ENCODE measurements around the gene TEX52. TPM values are rescaled to one million over a fixed set of nuclear protein-coding genes. Genes with fewer than 3 reads are reported as not detected.
A peak's percentile ranks its signal among the peaks of the same experiment; 100 is the strongest.

Gene TEX52
- total RNA-seq, 4 donors from 2014 or later: not detected

DNA sequence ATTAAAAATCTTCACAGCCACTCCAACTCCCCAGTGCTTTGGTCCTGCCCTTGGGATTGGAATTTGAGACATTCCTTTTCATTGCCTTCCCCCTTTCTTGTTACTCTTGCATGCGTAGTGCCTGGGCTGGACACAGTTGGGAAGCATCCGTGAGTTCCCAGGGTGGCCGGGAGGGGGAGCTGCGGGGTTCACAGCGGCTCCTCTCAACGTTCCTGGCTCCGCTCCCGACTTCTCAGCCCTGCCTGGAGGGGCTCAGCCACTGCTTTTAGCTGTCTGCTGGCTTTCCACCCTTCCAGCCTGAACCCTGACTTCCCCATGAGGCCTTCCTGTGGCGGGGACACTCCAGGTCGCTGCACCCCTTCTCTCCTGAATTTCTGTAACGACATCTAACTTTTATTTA lies 3.2 kb downstream of the TEX52 start:
- Histone ChIP-seq H3K36me3 (peaks cover 0 to 5% (median 0%) of the 10 kb centered on the region in 3 donors), H3K27ac (peak overlapping the region in 1 of 4 donors; percentile 57), H3K4me3 (no peak overlapping the region), H3K4me1 (peaks cover 0 to 29% (median 3%) of the 10 kb centered on the region in 4 donors), H3K27me3 (no peaks in the 10 kb centered on the region), H3K9me3 (no peaks in the 10 kb centered on the region)
- WGBS, 2 donors: 11 to 16% methylated on average over 11 of the region's 11 CpGs
- TF ChIP-seq, protein P1, sequence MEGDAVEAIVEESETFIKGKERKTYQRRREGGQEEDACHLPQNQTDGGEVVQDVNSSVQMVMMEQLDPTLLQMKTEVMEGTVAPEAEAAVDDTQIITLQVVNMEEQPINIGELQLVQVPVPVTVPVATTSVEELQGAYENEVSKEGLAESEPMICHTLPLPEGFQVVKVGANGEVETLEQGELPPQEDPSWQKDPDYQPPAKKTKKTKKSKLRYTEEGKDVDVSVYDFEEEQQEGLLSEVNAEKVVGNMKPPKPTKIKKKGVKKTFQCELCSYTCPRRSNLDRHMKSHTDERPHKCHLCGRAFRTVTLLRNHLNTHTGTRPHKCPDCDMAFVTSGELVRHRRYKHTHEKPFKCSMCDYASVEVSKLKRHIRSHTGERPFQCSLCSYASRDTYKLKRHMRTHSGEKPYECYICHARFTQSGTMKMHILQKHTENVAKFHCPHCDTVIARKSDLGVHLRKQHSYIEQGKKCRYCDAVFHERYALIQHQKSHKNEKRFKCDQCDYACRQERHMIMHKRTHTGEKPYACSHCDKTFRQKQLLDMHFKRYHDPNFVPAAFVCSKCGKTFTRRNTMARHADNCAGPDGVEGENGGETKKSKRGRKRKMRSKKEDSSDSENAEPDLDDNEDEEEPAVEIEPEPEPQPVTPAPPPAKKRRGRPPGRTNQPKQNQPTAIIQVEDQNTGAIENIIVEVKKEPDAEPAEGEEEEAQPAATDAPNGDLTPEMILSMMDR (IDR thresholded peaks at IDR 0.05): peak; percentile 68 to 85 (median 80)
- TF ChIP-seq EP300 (IDR thresholded peaks at IDR 0.05): no peak
- peak; percentile 69 to 82 for DNase-seq (ENCODE audit: low spot score in 2 of 2)

DNA sequence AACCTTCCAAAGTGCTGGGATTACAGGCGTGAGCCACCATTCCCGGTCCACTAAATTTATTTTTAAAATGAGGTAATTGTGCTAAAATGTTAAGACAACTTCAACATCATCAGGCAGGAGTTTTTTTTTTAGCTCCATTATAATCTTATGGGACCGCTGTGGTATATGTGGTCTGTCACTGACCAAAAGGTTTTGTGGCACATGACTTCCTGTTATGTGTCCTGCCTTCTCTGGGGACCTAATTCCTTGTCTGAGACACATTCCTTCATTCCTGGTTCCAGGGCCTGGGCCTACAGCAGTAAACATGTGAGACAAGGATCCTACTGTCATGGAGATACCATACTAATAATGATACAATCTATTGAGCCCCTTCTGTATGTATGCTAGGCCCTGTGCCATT lies 4.9 kb downstream of the TEX52 start:
- TF ChIP-seq, protein P1 (IDR thresholded peaks at IDR 0.05): no peak
- no peak for TF ChIP-seq EP300 (IDR thresholded peaks at IDR 0.05)
- no peak for TF ChIP-seq POLR2A (IDR thresholded peaks at IDR 0.05)
- H3K27me3 ChIP-seq: no peaks in the 10 kb centered on the region
- H3K9me3 ChIP-seq: no peaks in the 10 kb centered on the region
- no peak overlapping the region for H3K4me3 ChIP-seq
- WGBS, 2 donors: 87 to 91% methylated on average over 3 of the region's 3 CpGs
- no peak overlapping the region for H3K27ac ChIP-seq
- H3K4me1 ChIP-seq: peaks cover 0 to 29% (median 3%) of the 10 kb centered on the region in 4 donors
- no peak for DNase-seq (ENCODE audit: low spot score in 2 of 2)
- no peaks in the 10 kb centered on the region for H3K36me3 ChIP-seq

DNA sequence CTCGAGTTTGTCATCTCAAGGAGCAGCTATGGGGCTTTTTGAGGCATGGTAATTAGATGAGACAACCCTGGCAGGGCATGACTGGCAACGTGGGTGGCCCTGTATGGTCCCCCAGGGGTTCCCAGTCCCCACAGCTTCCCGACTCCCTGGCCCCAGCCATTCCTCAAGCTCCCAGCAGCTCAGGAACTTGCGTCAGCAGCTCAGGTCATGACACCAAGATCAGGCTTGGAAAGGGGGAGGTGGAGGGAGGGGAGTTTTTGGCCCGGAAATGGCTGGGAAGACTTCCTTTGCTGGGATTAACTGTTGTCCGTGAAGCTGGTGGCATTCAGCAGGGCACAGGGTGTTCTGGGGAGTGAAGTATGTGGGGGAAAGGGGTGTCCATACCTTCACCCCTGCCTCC lies 11.6 kb downstream of the TEX52 start:
- no peak overlapping the region for H3K4me3 ChIP-seq
- peak in 1 of 2 donors; percentile 60 for TF ChIP-seq EP300 (IDR thresholded peaks at IDR 0.05)
- TF ChIP-seq, protein P1 (IDR thresholded peaks at IDR 0.05): no peak
- no peak for DNase-seq (ENCODE audit: low spot score in 2 of 2)
- no peaks in the 10 kb centered on the region for H3K9me3 ChIP-seq
- H3K36me3 ChIP-seq: no peaks in the 10 kb centered on the region
- 9 to 23% methylated on average over 5 to 6 of the region's 6 CpGs for WGBS, 2 donors
- no peaks in the 10 kb centered on the region for H3K27me3 ChIP-seq
- H3K4me1 ChIP-seq: peaks cover 0 to 64% (median 7%) of the 10 kb centered on the region in 4 donors
- peak overlapping the region; percentile 59 to 91 (median 71) for H3K27ac ChIP-seq

DNA sequence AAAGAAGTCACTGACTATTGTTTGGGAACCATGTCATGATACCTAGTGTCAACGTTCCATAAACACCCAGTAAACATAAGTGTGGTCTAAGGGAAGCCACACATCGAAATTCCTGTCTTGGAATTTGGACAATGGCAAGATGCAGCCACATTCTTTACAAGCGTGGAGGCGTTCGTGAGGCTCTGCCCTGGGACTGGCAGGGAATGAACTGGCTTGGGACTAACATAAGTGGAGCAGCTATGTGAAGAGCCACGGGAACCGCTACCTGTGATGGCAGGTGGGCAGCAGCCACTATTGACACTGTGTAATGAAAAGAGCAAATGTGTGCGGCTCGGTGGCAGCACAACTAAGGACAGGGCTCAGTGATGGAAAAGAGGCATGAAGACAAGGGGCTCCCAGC lies 12.1 kb downstream of the TEX52 start:
- 51 to 60% methylated on average over 9 of the region's 9 CpGs for WGBS, 2 donors
- H3K27ac ChIP-seq: peak overlapping the region; percentile 59 to 91 (median 71)
- peaks cover 0 to 60% (median 7%) of the 10 kb centered on the region in 4 donors for H3K4me1 ChIP-seq
- no peaks in the 10 kb centered on the region for H3K9me3 ChIP-seq
- TF ChIP-seq, protein P1 (IDR thresholded peaks at IDR 0.05): no peak
- TF ChIP-seq POLR2A (IDR thresholded peaks at IDR 0.05): no peak
- TF ChIP-seq EP300 (IDR thresholded peaks at IDR 0.05): no peak
- no peaks in the 10 kb centered on the region for H3K27me3 ChIP-seq
- no peak overlapping the region for H3K4me3 ChIP-seq
- no peaks in the 10 kb centered on the region for H3K36me3 ChIP-seq
- DNase-seq (ENCODE audit: low spot score in 2 of 2): no peak

DNA sequence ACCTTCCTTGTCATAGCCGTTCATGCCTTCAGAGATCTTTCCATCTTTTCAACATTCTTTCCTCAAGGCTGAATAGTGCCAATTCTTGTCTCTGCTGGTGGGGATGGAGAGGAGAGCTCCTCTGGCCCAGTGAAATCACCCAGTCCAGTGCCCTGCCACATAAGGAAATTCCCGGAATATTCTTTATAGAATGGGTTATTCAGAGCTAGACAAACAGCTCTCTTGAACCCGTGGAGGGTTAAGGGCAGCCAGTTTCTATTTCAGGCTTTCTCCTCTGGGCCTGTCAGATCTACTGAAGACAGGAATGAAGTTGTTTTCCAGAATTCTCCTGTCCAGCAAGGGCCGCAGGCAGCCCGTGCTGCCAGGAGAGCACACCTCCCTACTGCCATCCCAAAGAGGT lies 13.9 kb downstream of the TEX52 start:
- no peak for DNase-seq (ENCODE audit: low spot score in 2 of 2)
- H3K27ac ChIP-seq: peak overlapping the region; percentile 53 to 91 (median 76)
- WGBS, 2 donors: 37 to 51% methylated on average over 5 of the region's 5 CpGs
- peaks cover 0 to 60% (median 4%) of the 10 kb centered on the region in 4 donors for H3K4me1 ChIP-seq
- TF ChIP-seq, protein P1 (IDR thresholded peaks at IDR 0.05): no peak
- TF ChIP-seq EP300 (IDR thresholded peaks at IDR 0.05): peak; percentile 45 to 58
- no peaks in the 10 kb centered on the region for H3K9me3 ChIP-seq
- no peaks in the 10 kb centered on the region for H3K27me3 ChIP-seq
- no peak overlapping the region for H3K4me3 ChIP-seq
- no peaks in the 10 kb centered on the region for H3K36me3 ChIP-seq

Data from tibial nerve (tissue), 4 donors.